WERI-Rb-1 (cell line): Measurements from ENCODE around the gene YIPF1.

Experiments used
- DNase-seq: peaks from one replicate; pipeline ENCODE4 v3.0.0-alpha.2; 2020
- H3K27ac ChIP-seq: fragments of 250-450 bp; sonication (Bioruptor Pico); 2 replicates; pipeline ENCODE4 v1.5.1; 2020; ENCODE audit warnings: mild to moderate bottlenecking, moderate library complexity
- H3K27me3 ChIP-seq: fragments of 250-450 bp; sonication (Bioruptor Pico); 2 replicates; pipeline ENCODE4 v1.5.1; 2021; ENCODE audit warnings: mild to moderate bottlenecking, low read depth, moderate library complexity; ENCODE audit not compliant: insufficient read depth, severe bottlenecking
- H3K36me3 ChIP-seq: fragments of 250-450 bp; sonication (Bioruptor Pico); 2 replicates; pipeline ENCODE4 v1.5.1; 2020; ENCODE audit warnings: mild to moderate bottlenecking, moderate library complexity
- H3K4me3 ChIP-seq: 2 replicates; pipeline ENCODE4 v1.5.1; 2011; ENCODE audit warnings: low read depth, mild to moderate bottlenecking, control low read depth, low read length
- H3K9me3 ChIP-seq: fragments of 250-450 bp; sonication (Bioruptor Pico); 2 replicates; pipeline ENCODE4 v1.5.1; 2021; ENCODE audit warnings: mild to moderate bottlenecking, moderate library complexity; ENCODE audit not compliant: severe bottlenecking
- CTCF ChIP-seq: IDR thresholded peaks from 2 replicates; pipeline ENCODE4 v1.5.1; 2011; ENCODE audit warnings: low read depth, mild to moderate bottlenecking, control low read depth, inconsistent platforms, low read length

The YIPF1 gene

GRCh38 chr1:53902235-53903138 lies 12.9 kb upstream of the YIPF1 start:
- H3K27ac ChIP-seq, result no peak overlapping the region
- TF ChIP-seq CTCF, result no peak
- no peaks in the 10 kb centered on the region for H3K36me3 ChIP-seq

GRCh38 chr1:53899708-53900107 lies 10.1 kb upstream of the YIPF1 start:
- H3K36me3 ChIP-seq, result no peaks in the 10 kb centered on the region
- H3K27ac ChIP-seq, result no peak overlapping the region
- H3K27me3 ChIP-seq, result no peaks in the 10 kb centered on the region
- TF ChIP-seq CTCF, result no peak
- DNase-seq, result no peak
- H3K4me3 ChIP-seq, result no peak overlapping the region
- no peaks in the 10 kb centered on the region for H3K9me3 ChIP-seq

More at GRCh38 chr1:53902235-53903138, 12.9 kb upstream of the YIPF1 start:
- Histone ChIP-seq H3K9me3 (no peaks in the 10 kb centered on the region), H3K27me3 (no peaks in the 10 kb centered on the region), H3K4me3 (no peak overlapping the region)
- DNase-seq, result no peak

- no peaks in the 10 kb centered on the region for H3K27me3 ChIP-seq
- H3K9me3 ChIP-seq, result no peaks in the 10 kb centered on the region
- TF ChIP-seq CTCF, result no peak
- H3K4me3 ChIP-seq, result no peak overlapping the region
- H3K36me3 ChIP-seq, result no peaks in the 10 kb centered on the region
- no peak overlapping the region for H3K27ac ChIP-seq
- no peak for DNase-seq
Measured at GRCh38 chr1:53899206-53899628, 9.6 kb upstream of the YIPF1 start.

- H3K27ac ChIP-seq, result no peak overlapping the region
- DNase-seq, result no peak
- no peak for TF ChIP-seq CTCF
Measured at GRCh38 chr1:53896635-53897229, 7.1 kb upstream of the YIPF1 start.

GRCh38 chr1:53895421-53895820 lies 5.8 kb upstream of the YIPF1 start:
- no peak for DNase-seq
- no peak overlapping the region for H3K27ac ChIP-seq
- no peaks in the 10 kb centered on the region for H3K27me3 ChIP-seq
- H3K9me3 ChIP-seq, result no peaks in the 10 kb centered on the region
- TF ChIP-seq CTCF, result no peak
- H3K4me3 ChIP-seq, result no peak overlapping the region
- H3K36me3 ChIP-seq, result no peaks in the 10 kb centered on the region

More at GRCh38 chr1:53896635-53897229, 7.1 kb upstream of the YIPF1 start:
- Histone ChIP-seq H3K9me3 (no peaks in the 10 kb centered on the region), H3K4me3 (no peak overlapping the region), H3K27me3 (no peaks in the 10 kb centered on the region), H3K36me3 (no peaks in the 10 kb centered on the region)
